ENCODE data around the gene NLRX1. TPM values are rescaled to one million over a fixed set of nuclear protein-coding genes. Genes with fewer than 3 reads are reported as not detected.
"Not testable (repeated sequence)": the region's sequence is repeated elsewhere in the genome, so short reads cannot be mapped to it uniquely, and the experiment has no call there.

Gene NLRX1
- total RNA-seq, 1 donor from 2014 or later, result 32.2 TPM

DNA sequence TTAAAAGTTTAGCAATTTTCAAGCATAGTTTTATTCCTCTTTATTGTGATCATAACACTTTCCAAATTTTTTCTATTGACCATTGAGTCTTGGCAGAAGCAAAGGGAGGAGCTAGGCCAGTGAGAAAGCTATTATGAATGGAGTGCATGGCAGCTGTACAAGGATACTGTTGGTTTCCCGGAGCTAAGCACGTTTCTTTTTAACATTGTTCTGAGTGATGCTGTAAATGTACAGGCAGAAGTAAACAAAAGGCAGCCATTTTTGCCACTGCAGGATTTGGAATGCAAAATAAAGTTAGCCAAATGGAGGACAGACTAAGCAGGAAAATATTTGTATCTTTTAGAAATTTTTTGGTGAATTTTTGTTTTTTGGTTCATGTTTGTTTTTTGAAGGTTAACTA, 53.8 kb downstream of the NLRX1 start:
- TF ChIP-seq, protein P1, sequence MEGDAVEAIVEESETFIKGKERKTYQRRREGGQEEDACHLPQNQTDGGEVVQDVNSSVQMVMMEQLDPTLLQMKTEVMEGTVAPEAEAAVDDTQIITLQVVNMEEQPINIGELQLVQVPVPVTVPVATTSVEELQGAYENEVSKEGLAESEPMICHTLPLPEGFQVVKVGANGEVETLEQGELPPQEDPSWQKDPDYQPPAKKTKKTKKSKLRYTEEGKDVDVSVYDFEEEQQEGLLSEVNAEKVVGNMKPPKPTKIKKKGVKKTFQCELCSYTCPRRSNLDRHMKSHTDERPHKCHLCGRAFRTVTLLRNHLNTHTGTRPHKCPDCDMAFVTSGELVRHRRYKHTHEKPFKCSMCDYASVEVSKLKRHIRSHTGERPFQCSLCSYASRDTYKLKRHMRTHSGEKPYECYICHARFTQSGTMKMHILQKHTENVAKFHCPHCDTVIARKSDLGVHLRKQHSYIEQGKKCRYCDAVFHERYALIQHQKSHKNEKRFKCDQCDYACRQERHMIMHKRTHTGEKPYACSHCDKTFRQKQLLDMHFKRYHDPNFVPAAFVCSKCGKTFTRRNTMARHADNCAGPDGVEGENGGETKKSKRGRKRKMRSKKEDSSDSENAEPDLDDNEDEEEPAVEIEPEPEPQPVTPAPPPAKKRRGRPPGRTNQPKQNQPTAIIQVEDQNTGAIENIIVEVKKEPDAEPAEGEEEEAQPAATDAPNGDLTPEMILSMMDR (IDR thresholded peaks at IDR 0.05; ENCODE audit: borderline replicate concordance), result no peak
- Histone ChIP-seq H3K4me1 (peaks cover 15% of the 10 kb centered on the region), H3K36me3 (no peaks in the 10 kb centered on the region), H3K9me3 (replicated peaks) (no peaks in the 10 kb centered on the region), H3K27me3 (ENCODE audit: low read depth) (no peaks in the 10 kb centered on the region), H3K4me3 (no peak overlapping the region), H3K27ac (replicated peaks) (peak overlapping the region; percentile 30)
- no peak for DNase-seq
- intact Hi-C loops (cut with micrococcal nuclease), result no loop called here

DNA sequence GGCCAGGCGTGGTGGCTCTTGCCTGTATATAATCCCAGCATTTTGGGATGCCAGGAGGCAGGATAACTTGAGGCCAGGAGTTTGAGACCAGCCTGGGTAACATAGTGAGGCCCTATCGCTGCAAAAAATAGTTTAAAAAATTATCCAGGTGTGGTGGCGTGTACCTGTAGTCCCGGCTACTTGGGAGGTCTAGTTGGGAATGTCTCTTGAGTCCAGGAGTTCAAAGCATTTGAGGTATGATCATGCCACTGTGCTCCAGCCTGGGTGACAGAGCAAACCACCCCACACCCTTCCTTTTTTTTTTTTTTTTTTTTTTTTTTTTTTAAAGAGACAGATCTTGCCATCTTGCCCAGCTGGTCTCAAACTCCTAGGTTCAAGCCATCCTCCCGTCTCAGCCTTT, 54.4 kb downstream of the NLRX1 start:
- intact Hi-C loops (cut with micrococcal nuclease), result no loop called here

DNA sequence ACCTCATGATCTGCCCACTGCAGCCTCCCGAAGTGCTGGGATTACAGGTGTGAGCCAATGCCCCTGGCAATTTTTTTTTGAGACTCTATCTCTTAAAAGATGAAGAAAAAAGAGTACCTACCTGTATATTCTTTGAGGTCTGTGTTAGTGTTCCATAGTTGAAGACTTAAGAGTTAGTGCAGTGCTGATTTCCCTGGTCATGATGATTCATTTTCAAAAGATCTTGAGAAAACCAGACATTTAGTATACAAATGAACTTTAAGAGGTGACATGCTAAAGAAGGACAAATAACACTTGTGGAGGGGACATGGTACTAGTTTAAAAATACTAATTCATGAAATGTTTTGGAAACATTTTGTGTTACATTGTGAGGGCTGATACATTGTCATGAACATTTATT, 55.3 kb downstream of the NLRX1 start:
- Histone ChIP-seq H3K27ac (replicated peaks) (no peak overlapping the region), H3K9me3 (replicated peaks) (no peaks in the 10 kb centered on the region), H3K4me1 (peaks cover 15% of the 10 kb centered on the region), H3K4me3 (no peak overlapping the region), H3K36me3 (no peaks in the 10 kb centered on the region), H3K27me3 (ENCODE audit: low read depth) (no peaks in the 10 kb centered on the region)
- intact Hi-C loops (cut with micrococcal nuclease), result no loop called here
- DNase-seq, result no peak
- TF ChIP-seq, protein P1 (IDR thresholded peaks at IDR 0.05; ENCODE audit: borderline replicate concordance), result no peak

More for the DNA sequence above, 54.4 kb downstream of the NLRX1 start:
- Histone ChIP-seq H3K27ac (replicated peaks) (peak overlapping the region; percentile 30), H3K9me3 (replicated peaks) (no peaks in the 10 kb centered on the region), H3K27me3 (ENCODE audit: low read depth) (no peaks in the 10 kb centered on the region), H3K4me1 (peaks cover 15% of the 10 kb centered on the region), H3K4me3 (no peak overlapping the region), H3K36me3 (no peaks in the 10 kb centered on the region)
- no peak for DNase-seq
- TF ChIP-seq, protein P1 (IDR thresholded peaks at IDR 0.05; ENCODE audit: borderline replicate concordance), result no peak

- intact Hi-C loops (cut with micrococcal nuclease); H3K27ac ChIP-seq (replicated peaks); H3K4me3 ChIP-seq; H3K27me3 ChIP-seq (ENCODE audit: low read depth); H3K9me3 ChIP-seq (replicated peaks); DNase-seq; H3K4me1 ChIP-seq: not testable (repeated sequence)
- peaks cover 14% of the 10 kb centered on the region for H3K36me3 ChIP-seq
Observed at GRCh38 chr11:119228535-119229287, 60.2 kb downstream of the NLRX1 start.

- H3K36me3 ChIP-seq, result peaks cover 18% of the 10 kb centered on the region
- H3K27me3 ChIP-seq (ENCODE audit: low read depth), result no peaks in the 10 kb centered on the region
- no peaks in the 10 kb centered on the region for H3K9me3 ChIP-seq (replicated peaks)
- DNase-seq, result no peak
- no peak overlapping the region for H3K27ac ChIP-seq (replicated peaks)
- intact Hi-C loops (cut with micrococcal nuclease), result no loop called here
- peaks cover 4% of the 10 kb centered on the region for H3K4me1 ChIP-seq
- H3K4me3 ChIP-seq, result no peak overlapping the region
- TF ChIP-seq, protein P1 (IDR thresholded peaks at IDR 0.05; ENCODE audit: borderline replicate concordance), result no peak
Observed at GRCh38 chr11:119229288-119229672, 60.8 kb downstream of the NLRX1 start.

GRCh38 chr11:119229741-119230140, 61.2 kb downstream of the NLRX1 start:
- no peak for DNase-seq
- TF ChIP-seq, protein P1 (IDR thresholded peaks at IDR 0.05; ENCODE audit: borderline replicate concordance), result no peak
- Histone ChIP-seq H3K27me3 (ENCODE audit: low read depth) (no peaks in the 10 kb centered on the region), H3K27ac (replicated peaks) (no peak overlapping the region), H3K4me1 (peaks cover 4% of the 10 kb centered on the region), H3K9me3 (replicated peaks) (no peaks in the 10 kb centered on the region), H3K36me3 (peaks cover 18% of the 10 kb centered on the region), H3K4me3 (no peak overlapping the region)
- intact Hi-C loops (cut with micrococcal nuclease), result no loop called here
